ENCODE measurements around the gene HPS3.
"Not testable (repeated sequence)": the region's sequence is repeated elsewhere in the genome, so short reads cannot be mapped to it uniquely, and the experiment has no call there.

Gene HPS3, protein sequence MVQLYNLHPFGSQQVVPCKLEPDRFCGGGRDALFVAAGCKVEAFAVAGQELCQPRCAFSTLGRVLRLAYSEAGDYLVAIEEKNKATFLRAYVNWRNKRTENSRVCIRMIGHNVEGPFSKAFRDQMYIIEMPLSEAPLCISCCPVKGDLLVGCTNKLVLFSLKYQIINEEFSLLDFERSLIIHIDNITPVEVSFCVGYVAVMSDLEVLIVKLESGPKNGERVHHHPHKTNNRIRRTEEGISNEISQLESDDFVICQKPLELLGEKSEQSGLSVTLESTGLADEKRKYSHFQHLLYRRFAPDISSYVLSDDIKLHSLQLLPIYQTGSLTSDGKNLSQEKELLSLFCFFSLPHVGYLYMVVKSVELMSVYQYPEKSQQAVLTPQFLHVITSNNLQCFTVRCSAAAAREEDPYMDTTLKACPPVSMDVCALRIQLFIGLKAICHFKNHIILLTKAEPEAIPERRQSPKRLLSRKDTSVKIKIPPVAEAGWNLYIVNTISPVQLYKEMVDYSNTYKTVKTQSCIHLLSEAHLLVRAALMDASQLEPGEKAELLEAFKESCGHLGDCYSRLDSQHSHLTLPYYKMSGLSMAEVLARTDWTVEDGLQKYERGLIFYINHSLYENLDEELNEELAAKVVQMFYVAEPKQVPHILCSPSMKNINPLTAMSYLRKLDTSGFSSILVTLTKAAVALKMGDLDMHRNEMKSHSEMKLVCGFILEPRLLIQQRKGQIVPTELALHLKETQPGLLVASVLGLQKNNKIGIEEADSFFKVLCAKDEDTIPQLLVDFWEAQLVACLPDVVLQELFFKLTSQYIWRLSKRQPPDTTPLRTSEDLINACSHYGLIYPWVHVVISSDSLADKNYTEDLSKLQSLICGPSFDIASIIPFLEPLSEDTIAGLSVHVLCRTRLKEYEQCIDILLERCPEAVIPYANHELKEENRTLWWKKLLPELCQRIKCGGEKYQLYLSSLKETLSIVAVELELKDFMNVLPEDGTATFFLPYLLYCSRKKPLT

DNA sequence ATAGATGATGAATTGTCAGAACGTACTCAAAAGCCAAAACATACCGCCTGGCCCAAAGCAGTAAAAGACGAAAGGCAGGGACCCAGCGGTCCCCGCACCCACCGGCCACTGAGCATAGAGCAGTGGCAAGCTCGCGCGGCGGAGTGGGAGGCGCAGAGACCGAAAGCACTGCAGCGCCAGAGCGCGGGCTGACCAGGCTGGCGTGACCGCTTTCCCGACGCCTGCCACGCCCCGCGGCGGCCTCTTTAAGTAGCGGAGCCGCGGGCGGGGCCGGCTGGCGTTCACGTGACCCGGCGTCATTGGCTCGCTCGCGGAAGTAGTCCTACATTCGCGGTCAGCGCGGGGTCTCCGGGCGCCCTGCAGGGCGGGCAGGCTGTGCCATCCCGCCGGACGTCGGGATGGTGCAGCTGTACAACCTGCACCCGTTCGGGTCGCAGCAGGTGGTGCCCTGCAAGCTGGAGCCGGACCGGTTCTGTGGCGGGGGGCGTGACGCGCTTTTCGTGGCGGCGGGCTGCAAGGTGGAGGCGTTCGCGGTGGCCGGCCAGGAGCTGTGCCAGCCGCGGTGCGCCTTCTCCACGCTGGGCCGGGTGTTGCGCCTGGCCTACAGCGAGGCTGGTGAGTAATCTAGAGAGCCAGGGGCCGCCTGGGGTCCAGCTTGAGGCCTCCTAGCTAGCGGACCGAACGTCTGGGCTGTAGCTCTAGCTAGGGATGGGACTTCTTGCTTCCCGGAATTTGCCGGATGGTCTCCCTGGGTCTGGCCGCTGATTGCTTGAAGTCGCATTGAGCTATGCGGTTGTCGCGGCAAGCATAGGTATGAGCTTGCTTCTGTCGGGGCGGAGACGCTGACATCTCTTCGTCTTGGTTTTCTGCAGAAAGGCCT, at the start of gene HPS3:
Gene HPS3, plus strand, starts transcription at position 313 of the 880 bp plus-strand sequence. Its CDS starts 86 bp downstream, at position 399.
- peak; percentile 93 to 96 for DNase-seq

DNA sequence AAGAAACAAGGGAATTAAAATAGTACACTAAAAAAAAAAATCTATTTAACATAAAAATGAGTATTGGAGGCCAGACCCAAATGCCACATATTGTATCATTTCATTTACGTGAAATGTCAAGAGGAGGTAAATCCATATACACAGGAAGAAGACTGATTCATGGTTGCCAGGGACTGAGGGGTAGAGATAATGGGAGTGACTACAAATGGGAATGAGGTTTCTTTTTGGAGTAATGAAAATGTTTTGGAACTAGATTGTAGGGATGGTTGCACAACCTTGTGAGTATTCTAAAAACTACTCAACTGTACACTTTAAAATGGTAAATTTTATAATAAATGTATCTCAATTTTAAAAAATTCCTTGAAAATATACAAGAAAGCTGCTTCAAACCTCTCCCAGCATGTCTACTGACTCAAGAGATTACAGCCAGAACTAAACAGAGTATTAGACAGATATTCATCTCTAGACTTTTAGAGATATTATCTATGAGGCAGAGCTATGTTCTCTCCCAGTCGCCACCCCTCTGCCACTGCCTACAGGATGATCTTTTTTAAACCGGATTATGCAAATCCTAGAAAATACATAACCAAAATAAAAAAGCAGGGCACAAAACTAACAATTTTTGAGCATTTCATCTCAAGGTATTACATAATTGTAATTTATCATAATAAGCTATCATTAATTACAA, 49.3 kb upstream of the HPS3 start:
- DNase-seq = no peak

DNA sequence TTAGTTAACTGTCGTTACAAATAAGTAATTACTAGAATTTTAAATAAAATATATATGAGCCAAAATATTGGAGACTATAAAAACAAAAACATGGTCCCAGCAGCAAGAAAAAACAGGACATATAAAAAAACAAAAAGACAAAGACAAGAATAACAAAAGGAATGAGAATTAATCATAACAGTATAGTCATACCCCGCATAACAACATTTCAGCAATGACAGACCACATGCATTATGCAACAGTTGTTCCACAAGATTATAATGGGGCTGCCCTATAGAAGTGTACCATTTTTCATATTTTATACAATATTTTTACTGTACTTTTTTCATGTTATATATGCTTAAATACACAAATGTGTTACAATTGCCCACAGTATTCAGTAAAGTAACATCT, 48.7 kb upstream of the HPS3 start:
- no peak for DNase-seq

DNA sequence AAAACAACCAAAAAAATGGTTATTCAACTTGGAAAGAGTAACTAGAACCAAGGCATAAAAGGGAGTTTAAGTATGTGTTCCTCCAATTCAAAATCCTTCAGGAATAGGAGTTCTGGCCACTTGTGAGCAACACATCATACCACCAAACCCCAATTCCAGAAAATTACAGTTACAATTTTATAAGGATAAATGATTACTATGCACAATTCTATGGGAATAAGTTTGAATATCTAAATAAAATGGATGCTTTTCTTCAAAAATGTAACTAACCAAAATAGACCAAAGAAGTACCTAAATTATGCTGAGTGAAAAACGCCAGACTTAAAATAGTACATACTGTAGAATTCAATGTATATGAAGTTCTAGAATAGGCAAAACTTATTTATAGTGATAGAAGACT, 47.7 kb upstream of the HPS3 start:
- DNase-seq = no peak

DNA sequence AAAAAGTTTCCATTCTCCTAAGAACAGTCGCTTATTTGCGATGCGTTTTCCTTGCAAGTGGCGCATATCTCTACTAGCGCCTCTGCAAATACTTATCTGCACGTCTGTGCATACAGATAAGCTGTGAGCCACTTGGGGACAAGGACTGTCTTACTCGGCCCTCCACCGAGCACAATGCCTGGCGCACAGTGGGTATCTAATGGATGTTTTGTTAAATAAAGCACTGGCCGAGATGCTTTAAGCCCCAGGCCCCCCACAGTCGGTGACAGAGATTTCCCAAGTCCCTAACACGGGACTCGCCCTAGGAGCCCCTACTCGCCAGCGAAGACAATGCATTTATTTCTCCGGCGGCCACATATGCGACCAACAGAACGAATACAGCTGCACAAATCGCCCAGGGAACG, 43.6 kb upstream of the HPS3 start:
- peak in 1 of 2 experiments; percentile 69 for DNase-seq

DNA sequence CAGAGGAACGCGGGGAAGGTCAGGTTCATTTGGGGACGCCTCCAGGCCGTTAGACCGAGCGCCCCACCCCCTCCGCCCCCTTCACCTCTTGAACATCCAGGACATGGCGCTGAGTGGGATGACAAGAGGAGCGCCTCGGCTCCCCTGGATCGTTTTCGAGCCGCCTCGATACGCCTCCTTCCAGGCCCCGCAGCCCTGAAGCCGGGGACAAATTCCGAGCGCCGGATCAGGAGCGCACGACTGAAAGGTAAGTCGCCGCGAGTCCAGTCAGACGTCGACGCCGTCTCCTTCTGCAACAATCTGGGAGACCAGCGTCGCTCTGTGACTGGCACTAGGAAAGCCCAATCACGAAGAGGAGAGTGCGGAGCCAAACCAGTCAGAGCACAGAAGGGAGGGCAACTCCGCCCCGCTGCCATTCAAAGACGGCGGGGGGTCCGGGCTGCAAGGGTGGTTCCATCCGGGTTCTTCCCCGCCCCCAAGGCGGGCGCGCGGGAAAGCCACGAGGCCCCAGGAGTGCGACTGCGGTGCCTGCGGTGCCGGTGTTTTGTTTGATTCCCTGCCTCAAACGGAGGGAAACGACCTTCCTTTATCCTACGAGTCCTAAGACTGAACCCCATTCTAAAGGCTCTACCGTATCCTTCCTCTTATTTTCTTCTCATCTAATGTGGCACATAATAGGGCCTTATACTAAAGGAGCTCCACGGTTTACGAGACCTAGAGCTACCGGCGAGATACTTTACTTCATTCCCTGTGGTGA, 43.0 kb upstream of the HPS3 start, which contains the start of gene HLTF:
Gene HLTF, minus strand, starts transcription at position 302 of the 757 bp plus-strand sequence. Its CDS starts 197 bp downstream, at position 105.
- peak; percentile 99 to 100 for DNase-seq

DNA sequence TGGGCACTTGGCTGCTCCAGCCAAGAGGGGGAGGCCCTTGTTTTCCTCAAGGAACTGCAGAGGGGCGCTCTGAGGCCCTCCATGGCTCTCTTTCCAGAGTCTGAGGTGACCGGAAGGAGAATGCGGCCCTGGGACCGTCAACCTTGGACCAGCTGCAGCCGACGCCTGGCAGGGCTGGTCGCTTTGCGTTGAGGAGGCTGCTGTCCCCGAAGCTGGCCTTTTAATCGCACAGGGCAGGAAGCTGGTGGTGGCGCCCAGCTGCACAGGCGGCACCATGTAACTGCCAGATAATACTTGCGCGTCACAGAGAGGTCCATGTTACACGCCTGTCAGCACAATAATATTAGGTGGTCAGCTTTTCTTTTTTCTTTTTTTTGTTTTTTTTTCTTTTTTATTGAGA, 42.2 kb upstream of the HPS3 start:
- no peak for DNase-seq

DNA sequence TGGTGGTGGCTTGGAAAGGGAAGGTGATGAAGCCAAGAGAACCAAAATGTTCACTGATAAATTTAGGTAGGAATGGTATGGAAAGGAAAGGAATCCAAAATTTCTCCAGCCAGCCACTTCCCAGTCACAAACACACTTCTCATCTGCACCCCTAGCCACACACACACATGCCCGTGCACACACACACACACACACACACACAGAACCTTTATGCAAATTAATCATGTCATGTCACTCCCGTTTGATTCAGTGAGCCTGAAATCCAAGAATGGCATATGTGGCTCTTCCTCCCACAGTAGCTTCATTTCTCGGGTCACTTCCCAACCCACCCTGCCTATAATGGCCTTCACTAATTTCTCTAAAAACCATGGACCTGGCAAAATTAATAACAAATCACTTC, 40.0 kb upstream of the HPS3 start:
- no peak for DNase-seq

DNA sequence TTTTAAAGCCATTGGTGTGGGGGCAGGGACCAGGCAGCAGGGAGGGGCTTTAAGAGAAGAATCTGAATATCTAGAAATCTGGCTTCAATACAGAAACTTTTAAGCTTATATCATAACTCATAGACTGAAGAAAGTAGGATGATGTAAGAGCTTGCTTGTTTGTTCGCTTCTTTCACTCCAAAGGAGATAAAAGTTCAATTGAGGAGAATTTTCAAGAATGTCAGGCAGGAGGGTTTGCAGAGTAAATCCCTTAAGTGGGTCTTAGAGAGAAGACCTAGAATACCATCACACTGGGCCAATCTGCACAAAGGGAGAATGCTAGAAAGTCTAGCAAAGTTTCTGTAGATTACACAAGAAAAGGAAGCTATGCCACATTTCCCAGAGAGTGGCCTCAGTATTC, 39.0 kb upstream of the HPS3 start:
- DNase-seq = no peak

DNA sequence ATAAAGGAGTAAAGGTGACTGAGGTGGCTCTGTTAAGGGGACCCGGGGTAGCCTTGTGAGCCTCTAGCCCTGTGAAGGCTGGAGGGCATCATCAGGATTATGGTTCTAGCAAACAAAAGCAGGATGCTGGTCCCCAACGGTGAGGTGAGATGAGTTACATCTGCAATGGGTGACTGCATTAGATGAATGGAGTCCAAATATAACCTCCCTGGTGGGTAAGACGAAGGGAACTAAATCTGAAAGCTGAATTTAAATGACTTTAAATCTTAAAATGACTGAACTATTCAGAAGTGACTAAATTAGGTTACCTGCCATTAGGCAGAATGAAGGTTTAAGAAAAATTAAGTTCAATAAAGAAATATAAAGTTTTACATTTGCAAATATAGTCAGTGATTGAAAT, 38.5 kb upstream of the HPS3 start:
- DNase-seq = no peak

DNA sequence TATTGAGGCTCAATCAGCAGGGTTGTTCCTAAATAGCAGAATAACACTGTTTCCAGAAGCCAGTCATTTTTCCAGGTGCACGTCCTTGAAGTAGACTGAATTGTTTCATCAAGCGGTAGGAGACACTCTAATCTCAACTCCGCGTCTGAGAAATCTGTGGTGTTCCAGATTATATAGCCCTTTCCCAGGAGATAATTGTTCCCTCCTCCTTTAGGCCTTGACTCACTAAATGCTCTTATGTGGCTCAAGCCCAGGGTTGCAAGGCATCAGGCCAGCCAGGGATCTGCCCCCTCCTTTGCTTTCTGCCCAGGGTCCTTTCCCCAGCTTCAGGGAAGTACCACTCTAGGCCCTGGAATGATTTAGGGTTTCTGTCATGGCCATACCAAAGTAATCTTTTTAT, 37.5 kb upstream of the HPS3 start:
- no peak for DNase-seq

DNA sequence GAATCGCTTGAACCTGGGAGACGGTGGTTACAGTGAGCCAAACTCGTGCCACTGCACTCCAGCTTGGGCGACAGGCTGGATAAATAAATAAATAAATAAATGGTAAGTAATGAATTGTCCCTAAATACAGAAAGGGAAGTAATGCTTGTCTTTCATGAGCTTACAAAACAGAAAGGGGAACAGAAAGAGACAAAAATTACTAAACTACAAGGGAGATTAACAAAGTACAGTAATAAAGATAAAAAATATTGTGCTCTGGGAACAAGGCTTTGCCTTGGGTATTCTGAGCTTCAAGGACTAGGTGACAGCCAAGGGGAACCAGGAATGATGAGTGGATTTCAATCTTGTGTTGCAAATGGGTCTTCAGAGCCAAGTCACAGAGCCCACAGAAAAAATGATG, 34.0 kb upstream of the HPS3 start:
- DNase-seq = no peak

DNA sequence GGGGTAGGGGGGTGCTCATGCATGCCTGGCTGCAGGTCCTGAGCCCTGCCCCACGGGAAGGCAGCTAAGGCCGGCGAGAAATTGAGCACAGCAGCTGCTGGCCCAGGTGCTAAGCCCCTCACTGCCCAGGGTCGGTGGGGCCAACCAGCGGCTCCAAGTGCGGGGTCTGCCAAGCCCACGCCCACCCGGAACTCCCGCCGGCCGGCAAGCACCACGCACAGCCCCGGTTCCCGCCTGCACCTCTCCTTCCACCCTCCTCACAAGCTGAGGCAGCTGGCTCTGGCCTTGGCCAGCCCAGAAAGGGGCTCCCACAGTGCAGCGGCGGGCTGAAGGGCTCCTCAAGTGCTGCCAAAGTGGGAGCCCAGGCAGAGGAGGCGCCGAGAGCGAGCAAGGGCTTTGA, 31.5 kb upstream of the HPS3 start:
- not testable (repeated sequence) for DNase-seq

DNA sequence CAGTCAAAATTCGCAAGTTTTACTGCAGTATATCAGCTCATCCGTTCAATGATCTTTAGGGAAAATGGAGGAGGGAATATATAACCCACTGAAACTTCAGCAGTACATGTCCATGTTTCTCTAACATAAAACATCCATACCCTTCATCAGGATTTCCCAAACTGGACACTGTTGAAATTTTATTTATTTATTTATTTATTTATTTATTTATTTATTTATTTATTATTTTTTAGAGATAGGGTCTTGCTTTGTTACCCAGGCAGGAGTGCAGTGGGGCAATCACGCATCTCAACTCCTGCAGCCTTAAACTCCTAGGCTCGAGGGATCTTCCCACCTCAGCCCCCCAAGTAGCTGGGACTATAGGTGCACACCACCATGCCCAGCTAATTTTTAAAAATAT, 28.3 kb upstream of the HPS3 start:
- no peak for DNase-seq

DNA sequence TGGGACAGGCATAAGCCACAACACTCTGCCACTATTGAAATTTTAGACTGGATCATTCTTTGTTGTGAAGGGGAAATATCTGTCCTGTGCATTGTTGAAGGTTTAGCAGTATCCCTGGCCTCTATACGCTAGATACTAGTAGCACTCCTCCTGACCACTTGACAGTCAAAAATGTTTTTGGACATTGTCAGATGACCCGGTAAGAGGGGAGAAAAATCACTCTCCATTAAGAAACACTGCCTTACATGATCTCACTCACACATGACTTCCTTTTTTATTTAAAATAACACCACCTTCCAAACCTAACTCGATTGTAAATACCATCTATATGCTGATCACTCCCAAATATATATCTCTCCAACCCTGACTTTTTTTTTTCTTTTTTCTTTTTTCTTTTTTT, 27.8 kb upstream of the HPS3 start:
- DNase-seq = no peak

DNA sequence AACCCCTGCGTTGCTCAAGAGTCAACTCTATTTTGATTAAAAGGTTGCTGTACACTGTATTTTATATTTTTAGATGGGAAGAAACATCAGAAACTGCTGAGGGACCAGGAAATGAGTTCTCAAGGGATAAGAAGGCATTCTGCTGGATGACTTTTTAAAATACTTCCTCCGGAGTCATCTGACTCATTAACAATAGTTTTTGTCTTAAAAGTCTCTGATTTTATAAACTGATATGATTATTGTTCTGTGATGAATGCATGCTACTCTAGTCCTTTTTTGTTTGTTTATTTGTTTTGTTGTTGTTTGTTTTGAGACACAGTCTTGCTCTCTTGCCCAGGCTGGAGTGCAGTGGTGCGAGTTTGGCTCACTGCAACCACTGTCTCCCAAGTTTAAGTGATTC, 25.0 kb upstream of the HPS3 start:
- DNase-seq = no peak

DNA sequence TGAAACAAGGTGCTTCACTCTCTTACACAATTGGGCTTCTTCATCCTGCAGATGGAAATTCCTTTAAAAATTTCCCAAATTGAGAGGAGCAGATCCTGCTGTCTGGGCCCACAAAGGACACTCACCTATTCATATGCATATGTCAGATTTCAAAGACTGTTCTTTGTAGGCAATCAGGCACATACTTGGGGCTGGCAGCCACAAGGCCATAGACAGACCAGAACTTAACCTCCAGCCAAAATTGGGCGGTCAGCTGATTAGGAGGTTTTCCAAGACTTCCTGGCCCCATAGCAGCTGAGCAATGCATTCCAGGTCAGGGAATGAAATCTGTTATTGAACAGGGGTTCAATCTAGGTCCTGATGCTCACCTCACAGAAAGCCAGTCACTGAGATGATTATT, 15.0 kb upstream of the HPS3 start:
- no peak for DNase-seq

DNA sequence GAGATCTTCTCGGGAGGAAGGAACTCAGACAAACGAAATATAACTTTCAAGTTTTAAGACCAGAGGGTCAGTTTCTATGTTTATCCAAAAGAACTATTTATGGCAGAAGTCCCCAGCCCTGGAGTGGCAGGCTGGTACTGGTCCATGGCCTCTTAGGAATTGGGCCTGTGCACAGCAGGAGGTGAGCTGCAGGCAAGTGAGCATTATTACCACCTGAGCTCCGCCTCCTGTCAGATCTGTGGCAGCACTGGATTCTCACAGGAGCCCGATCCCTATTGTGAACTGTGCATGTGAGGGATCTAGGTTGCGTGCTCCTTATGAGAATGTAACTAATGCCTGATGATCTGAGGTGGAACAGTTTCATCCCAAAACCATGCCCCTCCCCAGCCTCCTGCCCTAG, 14.3 kb upstream of the HPS3 start:
- DNase-seq = no peak

DNA sequence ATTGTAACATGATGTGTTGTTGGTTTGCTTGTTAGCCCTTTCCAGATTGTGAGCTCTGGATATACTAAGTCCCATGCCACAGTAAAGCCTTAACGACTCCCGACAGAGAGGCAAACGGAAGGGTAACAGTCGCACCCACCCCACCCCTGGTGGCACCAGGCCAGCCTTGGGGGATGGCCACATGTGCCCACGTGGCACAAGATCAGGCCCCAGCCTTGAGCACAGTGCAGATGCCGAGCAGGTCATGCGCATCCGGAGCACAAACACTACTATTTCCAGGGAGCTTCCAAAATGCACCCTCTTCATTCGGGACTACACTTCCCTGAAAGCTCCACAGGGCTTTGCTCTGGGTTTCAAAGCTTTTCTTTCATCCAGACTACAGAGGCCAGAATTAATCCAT, 10.7 kb upstream of the HPS3 start:
- DNase-seq = no peak

DNA sequence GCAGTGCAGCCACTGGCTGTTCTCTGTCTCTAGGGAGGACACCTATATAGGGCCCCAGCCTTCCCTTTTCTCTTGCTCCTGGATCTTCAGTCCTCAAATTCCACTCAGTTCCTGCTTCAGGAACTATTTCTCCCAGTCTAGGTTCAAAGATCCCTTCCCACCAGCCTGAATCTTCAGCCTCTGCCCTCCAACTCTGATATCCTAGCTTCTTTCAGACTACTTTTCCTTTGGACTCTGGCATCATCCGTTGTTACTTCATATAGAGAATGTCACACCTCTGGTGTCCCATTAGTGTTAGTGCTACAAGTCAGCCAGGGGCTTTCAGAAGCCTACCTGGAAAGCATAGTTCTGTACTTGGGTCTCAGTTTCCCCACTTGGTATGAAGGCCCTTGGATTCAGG, 10.0 kb upstream of the HPS3 start:
- no peak for DNase-seq
